Tibial artery (tissue), 4 donors: ENCODE data around the gene STAMBP.

Source experiments
- DNase-seq, 2 donors: peaks; one replicate each; pipeline ENCODE4 v3.0.0-alpha.2; 2019
- H3K27ac ChIP-seq, 2 donors: fragments of 200-600 bp; sonication (generic) in 1 of 2; 1 replicate in 1 of 2; 2 replicates in 1 of 2; pipeline ENCODE4 v1.5.1; 2018 to 2019; ENCODE audit warnings: mild to moderate bottlenecking in 1 of 2
- H3K27me3 ChIP-seq, 2 donors: fragments of 200-600 bp; sonication (generic) in 1 of 2; one replicate each; pipeline versions ENCODE4 v1.5.1 to v1.6.0; 2016 to 2019
- H3K36me3 ChIP-seq, 3 donors: fragments of 200-600 bp; sonication (generic) in 2 of 3; one replicate each; pipeline ENCODE4 v1.5.1; 2016 to 2019; ENCODE audit warnings: mild to moderate bottlenecking in 2 of 3
- H3K4me1 ChIP-seq, 4 donors: fragments of 200-600 bp; sonication (generic) in 2 of 4; 1 replicate in 3 of 4; 2 replicates in 1 of 4; pipeline ENCODE4 v1.5.1; 2016 to 2019
- H3K4me3 ChIP-seq, 2 donors: fragments of 200-600 bp; sonication (generic) in 1 of 2; 1 replicate in 1 of 2; 2 replicates in 1 of 2; pipeline ENCODE4 v1.5.1; 2018 to 2019; ENCODE audit warnings: mild to moderate bottlenecking in 2 of 2
- H3K9me3 ChIP-seq, 3 donors: fragments of 200-600 bp; sonication (generic) in 1 of 3; one replicate each; pipeline ENCODE4 v1.5.1; 2016 to 2019
- intact Hi-C: fragments of 100-400 bp; cut with DNase I; formaldehyde crosslinking; loops from one replicate; pipeline ENCODE4 v1.15.0; 2023; ENCODE audit warnings: low total_unique reads
- TF ChIP-seq, protein P1 (sequence below), 2 experiments: fragments of 200-600 bp in 1 of 2; fragments of 450-650 bp in 1 of 2; IDR thresholded peaks; one replicate each; pipeline ENCODE4 v1.5.1; 2017 to 2019; ENCODE audit warnings: antibody characterized with exemption in 2 of 2, mild to moderate bottlenecking in 1 of 2, moderate library complexity in 1 of 2

STAMBP gene

DNA sequence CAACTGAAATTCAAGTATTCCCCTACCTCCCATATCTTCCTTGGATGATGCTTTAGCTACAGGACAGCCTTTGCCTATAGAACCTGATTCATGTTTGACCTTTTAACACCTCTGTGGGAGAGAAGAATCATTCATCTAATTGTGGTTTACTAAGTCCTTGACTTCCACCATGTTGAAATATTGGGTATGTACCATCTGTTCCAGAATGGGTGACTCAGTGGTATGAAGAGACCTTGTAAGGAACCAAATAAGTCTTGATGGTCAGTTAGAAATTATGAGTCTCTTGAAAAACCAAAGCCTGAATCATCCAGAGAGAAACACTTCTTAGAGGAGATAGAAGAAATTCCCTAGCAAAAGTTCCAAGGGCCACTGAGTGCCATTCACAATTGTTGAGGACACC is 27.5 kb downstream of the STAMBP start:
- Histone ChIP-seq H3K9me3 (no peaks in the 10 kb centered on the region), H3K36me3 (peaks cover 84 to 96% (median 88%) of the 10 kb centered on the region in 3 donors), H3K4me1 (no peaks in the 10 kb centered on the region), H3K27ac (no peak overlapping the region), H3K4me3 (no peak overlapping the region), H3K27me3 (no peaks in the 10 kb centered on the region)
- TF ChIP-seq, protein P1, sequence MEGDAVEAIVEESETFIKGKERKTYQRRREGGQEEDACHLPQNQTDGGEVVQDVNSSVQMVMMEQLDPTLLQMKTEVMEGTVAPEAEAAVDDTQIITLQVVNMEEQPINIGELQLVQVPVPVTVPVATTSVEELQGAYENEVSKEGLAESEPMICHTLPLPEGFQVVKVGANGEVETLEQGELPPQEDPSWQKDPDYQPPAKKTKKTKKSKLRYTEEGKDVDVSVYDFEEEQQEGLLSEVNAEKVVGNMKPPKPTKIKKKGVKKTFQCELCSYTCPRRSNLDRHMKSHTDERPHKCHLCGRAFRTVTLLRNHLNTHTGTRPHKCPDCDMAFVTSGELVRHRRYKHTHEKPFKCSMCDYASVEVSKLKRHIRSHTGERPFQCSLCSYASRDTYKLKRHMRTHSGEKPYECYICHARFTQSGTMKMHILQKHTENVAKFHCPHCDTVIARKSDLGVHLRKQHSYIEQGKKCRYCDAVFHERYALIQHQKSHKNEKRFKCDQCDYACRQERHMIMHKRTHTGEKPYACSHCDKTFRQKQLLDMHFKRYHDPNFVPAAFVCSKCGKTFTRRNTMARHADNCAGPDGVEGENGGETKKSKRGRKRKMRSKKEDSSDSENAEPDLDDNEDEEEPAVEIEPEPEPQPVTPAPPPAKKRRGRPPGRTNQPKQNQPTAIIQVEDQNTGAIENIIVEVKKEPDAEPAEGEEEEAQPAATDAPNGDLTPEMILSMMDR (IDR thresholded peaks at IDR 0.05): no peak
- DNase-seq: no peak
- intact Hi-C loops: no loop called here

DNA sequence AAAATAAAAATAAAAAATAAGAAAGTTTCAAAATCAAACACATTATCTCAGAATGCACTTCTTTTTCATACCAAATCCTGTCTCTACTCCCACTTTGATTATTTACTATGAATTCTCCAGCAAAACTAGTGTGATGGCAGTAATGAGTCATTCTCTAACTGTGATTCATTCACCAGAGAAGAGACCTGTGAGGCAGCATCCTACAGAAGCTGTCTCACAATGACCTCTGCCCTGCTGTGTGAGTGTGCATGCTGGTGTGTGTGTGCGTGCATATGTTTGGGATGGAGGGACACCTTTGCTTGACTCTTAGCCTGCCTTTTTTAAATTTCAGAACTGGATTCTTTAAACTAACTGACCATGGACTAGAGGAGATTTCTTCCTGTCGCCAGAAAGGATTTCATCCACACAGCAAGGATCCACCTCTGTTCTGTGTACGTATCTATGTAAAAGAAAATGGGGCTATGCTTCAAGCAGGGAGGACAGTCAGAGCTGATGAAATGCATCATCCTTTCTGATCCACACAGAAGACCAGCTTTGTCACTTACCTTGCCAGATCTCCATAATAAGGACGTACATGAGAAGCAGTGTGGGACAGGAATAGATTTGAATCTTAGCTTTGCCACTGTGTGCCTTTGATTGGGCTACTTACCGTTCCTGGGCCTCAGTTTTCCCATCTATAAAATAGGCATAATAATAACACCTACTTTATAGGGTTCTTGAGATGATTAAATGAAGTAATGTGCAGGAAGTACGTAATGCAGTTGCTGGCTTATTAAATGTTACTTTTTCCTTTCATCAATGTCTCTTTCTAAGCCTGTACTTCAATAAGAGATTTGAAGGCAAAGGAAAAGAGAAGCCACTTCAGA is 31.2 kb downstream of the STAMBP start:
- intact Hi-C loops: no loop called here
- H3K27ac ChIP-seq: no peak overlapping the region
- H3K4me3 ChIP-seq: no peak overlapping the region
- TF ChIP-seq, protein P1 (IDR thresholded peaks at IDR 0.05): no peak
- no peaks in the 10 kb centered on the region for H3K4me1 ChIP-seq
- no peak for DNase-seq
- H3K9me3 ChIP-seq: no peaks in the 10 kb centered on the region
- peaks cover 77 to 94% (median 82%) of the 10 kb centered on the region in 3 donors for H3K36me3 ChIP-seq
- H3K27me3 ChIP-seq: no peaks in the 10 kb centered on the region

DNA sequence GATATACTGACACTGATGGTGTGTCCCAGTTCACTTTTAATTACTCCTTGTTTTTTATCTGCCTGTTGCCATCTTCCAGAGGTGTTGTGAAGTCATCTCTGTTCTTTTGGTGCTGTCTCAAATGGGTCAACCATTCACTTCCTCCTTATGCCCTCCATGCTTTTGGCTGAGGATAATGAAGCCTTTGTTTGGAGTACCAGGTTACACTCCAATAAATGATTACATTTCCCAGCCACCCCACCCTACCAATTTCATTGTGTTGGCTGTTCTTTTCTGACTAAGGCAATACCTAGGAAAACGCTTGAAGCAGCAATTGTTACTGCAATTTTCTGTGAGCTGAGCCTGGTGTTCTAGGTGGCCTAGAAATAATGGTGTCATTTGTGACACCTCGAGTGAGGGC is 34.2 kb downstream of the STAMBP start:
- no peaks in the 10 kb centered on the region for H3K27me3 ChIP-seq
- TF ChIP-seq, protein P1 (IDR thresholded peaks at IDR 0.05): no peak
- no peak overlapping the region for H3K4me3 ChIP-seq
- no peak overlapping the region for H3K27ac ChIP-seq
- intact Hi-C loops: no loop called here
- no peaks in the 10 kb centered on the region for H3K4me1 ChIP-seq
- peaks cover 57 to 85% (median 80%) of the 10 kb centered on the region in 3 donors for H3K36me3 ChIP-seq
- no peaks in the 10 kb centered on the region for H3K9me3 ChIP-seq
- no peak for DNase-seq

DNA sequence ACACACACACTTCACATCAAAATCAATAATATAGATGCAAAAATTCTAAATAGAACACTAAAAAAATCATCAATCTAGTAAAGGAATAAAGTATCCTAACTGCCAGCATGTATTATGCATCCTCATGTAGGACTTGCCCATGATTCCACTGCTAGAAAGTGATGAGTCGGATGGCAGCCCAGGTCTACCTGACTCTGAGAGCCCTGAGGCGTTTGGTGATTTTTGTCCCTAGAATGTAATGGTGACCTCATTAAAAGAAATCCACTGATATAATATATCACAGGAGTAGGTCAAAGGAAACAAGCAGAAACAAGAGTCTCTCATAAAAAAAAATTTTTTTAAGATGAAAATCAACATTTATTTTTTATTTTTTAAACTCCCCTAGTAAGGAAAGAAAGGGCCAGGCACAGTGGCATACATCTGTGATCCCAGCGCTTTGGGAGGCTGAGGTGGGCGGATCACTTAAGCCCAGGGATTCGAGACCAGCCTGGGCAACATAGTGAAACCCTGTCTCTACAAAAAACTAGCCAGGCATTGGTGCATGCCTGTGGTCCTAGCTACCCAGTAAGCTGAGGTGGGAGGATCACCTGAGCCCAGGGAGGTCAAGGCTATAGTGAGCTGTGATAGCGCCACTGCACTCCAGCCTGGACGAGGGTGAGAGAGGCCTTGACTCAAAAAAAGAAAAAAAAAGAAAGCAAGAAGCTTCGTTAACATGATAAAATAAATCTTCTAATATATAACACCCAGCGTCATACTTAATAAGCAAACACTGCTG is 39.6 kb downstream of the STAMBP start:
- Histone ChIP-seq H3K4me1 (peaks cover 0 to 11% (median 3%) of the 10 kb centered on the region in 4 donors), H3K27ac (peak overlapping the region in 1 of 2 donors; percentile 74), H3K4me3 (no peak overlapping the region), H3K36me3 (peaks cover 18 to 37% (median 34%) of the 10 kb centered on the region in 3 donors), H3K27me3 (no peaks in the 10 kb centered on the region), H3K9me3 (no peaks in the 10 kb centered on the region)
- DNase-seq: no peak
- TF ChIP-seq, protein P1 (IDR thresholded peaks at IDR 0.05): no peak
- intact Hi-C loops: no loop called here

DNA sequence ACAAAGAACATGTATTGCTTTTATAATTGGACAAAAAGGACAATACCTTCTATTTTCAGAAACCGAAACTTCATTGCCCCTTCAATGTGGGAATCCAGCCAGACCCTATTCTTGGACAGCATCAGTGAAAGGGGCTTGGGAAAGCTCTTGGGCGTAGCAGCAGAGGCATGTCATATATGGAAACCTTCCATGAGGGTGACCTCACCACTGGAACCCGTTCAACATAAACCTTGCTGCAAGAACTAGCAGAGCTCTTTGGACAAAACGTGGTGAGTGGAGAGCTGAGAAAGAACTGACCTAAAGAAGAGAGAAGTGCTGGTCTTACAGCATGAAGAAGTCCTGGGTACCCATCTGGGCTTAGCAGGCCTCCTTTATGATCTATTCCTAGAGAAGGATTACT is 41.3 kb downstream of the STAMBP start:
- H3K9me3 ChIP-seq: no peaks in the 10 kb centered on the region
- intact Hi-C loops: no loop called here
- no peaks in the 10 kb centered on the region for H3K27me3 ChIP-seq
- H3K36me3 ChIP-seq: peaks cover 5 to 20% (median 19%) of the 10 kb centered on the region in 3 donors
- peak overlapping the region; percentile 71 to 74 for H3K27ac ChIP-seq
- TF ChIP-seq, protein P1 (IDR thresholded peaks at IDR 0.05): no peak
- DNase-seq: peak; percentile 73 to 91
- H3K4me3 ChIP-seq: no peak overlapping the region
- H3K4me1 ChIP-seq: peaks cover 0 to 11% (median 3%) of the 10 kb centered on the region in 4 donors
